AG04450 (cell line): ENCODE measurements around the gene ANO1. TPM values are rescaled to one million over a fixed set of nuclear protein-coding genes. Genes with fewer than 3 reads are reported as not detected.

Experiments
- CTCF ChIA-PET: fragments of 300-600, 350-600 bp; formaldehyde crosslinking; extraction: SDS; loops from one replicate; lab custom pipeline; 2022; ENCODE audit warnings: antibody characterized with exemption, inconsistent platforms; lab: Charles Lee
- POLR2A ChIA-PET: fragments of 350-600 bp; formaldehyde crosslinking; extraction: SDS; loops from one replicate; lab custom pipeline; 2021; ENCODE audit warnings: antibody characterized with exemption, inconsistent platforms; lab: Yijun Ruan, JAX
- DNase-seq: peaks from one replicate; pipeline ENCODE4 v3.0.0-alpha.2; 2011; ENCODE audit warnings: low read depth, low spot score
- H3K27ac ChIP-seq: one replicate; pipeline ENCODE4 v1.5.1; 2012; ENCODE audit warnings: low read depth, low read length, control low read depth
- H3K27me3 ChIP-seq: one replicate; pipeline ENCODE4 v1.6.0; 2012; ENCODE audit warnings: low read length; ENCODE audit not compliant: control insufficient read depth, insufficient read depth
- H3K4me3 ChIP-seq: 2 replicates; pipeline ENCODE4 v1.5.1; 2011; ENCODE audit warnings: mild to moderate bottlenecking, low read depth, low read length, control low read depth
- H3K9me3 ChIP-seq: 2 replicates; pipeline ENCODE4 v1.5.1; 2012; ENCODE audit warnings: low read length; ENCODE audit not compliant: control insufficient read depth, insufficient read depth
- CTCF ChIP-seq: IDR thresholded peaks from 2 replicates; pipeline ENCODE4 v1.5.1; 2011; ENCODE audit warnings: low read depth, low read length, control low read depth, inconsistent platforms
- polyA plus RNA-seq: library from polyadenylated mRNA; depleted of rRNA; stranded (reverse); fragments of >200 nt; gene quantifications from 2 replicates; pipeline ENCODE4 v1.2.3, GENCODE V29; 2011

ANO1 gene
- polyA plus RNA-seq, 1 experiment, result 10.3 TPM

DNA sequence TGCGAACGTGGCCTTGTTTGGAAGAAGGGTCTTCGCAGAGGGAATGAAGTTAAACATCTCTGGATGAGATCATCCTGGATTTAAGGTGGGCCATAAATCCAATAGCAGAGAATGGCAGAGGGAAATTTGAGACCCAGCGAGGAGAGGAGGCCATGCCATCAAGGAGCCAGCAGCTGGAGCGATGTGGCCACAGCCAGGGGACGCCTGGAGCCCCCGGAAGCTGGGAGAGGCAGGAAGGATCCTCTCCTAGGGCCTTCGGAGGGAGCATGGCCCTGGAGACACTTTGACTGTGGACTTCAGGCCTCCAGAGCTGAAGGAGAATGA, 22.1 kb downstream of the ANO1 start:
- CTCF ChIA-PET, result no interaction called here
- DNase-seq, result no peak
- peaks cover 3% of the 10 kb centered on the region; the same call in 1 of the 2 replicates for H3K9me3 ChIP-seq
- H3K27ac ChIP-seq, result no peak overlapping the region
- POLR2A ChIA-PET, result no interaction called here
- H3K4me3 ChIP-seq, result no peak overlapping the region
- peaks cover 14% of the 10 kb centered on the region for H3K27me3 ChIP-seq
- no peak for TF ChIP-seq CTCF

- H3K9me3 ChIP-seq, result no peaks in the 10 kb centered on the region
- no peak overlapping the region for H3K4me3 ChIP-seq
- TF ChIP-seq CTCF, result no peak
- no peak overlapping the region for H3K27ac ChIP-seq
- CTCF ChIA-PET, result no interaction called here
- H3K27me3 ChIP-seq, result peaks cover 14% of the 10 kb centered on the region
- POLR2A ChIA-PET, result no interaction called here
- DNase-seq, result no peak
Measured at GRCh38 chr11:70100791-70101190, 22.7 kb downstream of the ANO1 start.

GRCh38 chr11:70103256-70103975, 25.3 kb downstream of the ANO1 start:
- no peaks in the 10 kb centered on the region for H3K9me3 ChIP-seq
- TF ChIP-seq CTCF, result no peak
- ChIA-PET POLR2A (no interaction called here), CTCF (no interaction called here)
- H3K27me3 ChIP-seq, result peaks cover 8% of the 10 kb centered on the region
- H3K4me3 ChIP-seq, result no peak overlapping the region
- DNase-seq, result no peak
- no peak overlapping the region for H3K27ac ChIP-seq

GRCh38 chr11:70104419-70104818, 26.3 kb downstream of the ANO1 start:
- no peak for TF ChIP-seq CTCF
- ChIA-PET POLR2A (no interaction called here), CTCF (no interaction called here)
- H3K27ac ChIP-seq, result no peak overlapping the region
- no peaks in the 10 kb centered on the region for H3K9me3 ChIP-seq
- no peak overlapping the region for H3K4me3 ChIP-seq
- peaks cover 8% of the 10 kb centered on the region for H3K27me3 ChIP-seq
- no peak for DNase-seq

DNA sequence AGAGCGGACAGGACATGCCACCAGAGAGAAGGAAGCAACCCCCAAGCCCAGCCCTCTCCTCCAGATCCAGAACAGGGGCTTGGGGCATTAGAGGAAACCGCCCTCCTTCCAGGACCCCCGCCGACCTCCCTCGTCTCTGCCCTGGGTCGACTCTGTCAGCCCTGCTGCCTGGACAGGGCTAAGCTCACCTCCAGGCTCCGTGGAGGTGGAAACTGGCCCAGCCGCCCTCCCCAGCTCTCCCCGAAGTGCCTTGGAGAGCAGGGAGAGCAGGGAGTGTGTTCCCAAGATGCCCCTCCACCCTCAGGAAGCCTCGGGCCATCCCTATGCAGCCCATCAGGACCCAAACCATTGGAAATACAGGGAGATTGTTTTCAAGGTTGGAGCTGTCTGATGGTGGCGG, 26.8 kb downstream of the ANO1 start:
- CTCF ChIA-PET, result no interaction called here
- H3K9me3 ChIP-seq, result no peaks in the 10 kb centered on the region
- no peak for TF ChIP-seq CTCF
- H3K4me3 ChIP-seq, result no peak overlapping the region
- H3K27ac ChIP-seq, result no peak overlapping the region
- POLR2A ChIA-PET, result no interaction called here
- no peak for DNase-seq
- peaks cover 8% of the 10 kb centered on the region for H3K27me3 ChIP-seq
